Measurements from ENCODE around the gene DLG3. TPM values are rescaled to one million over a fixed set of nuclear protein-coding genes. Genes with fewer than 3 reads are reported as not detected.

The DLG3 gene
- total and polyA plus RNA-seq, 4 experiments from 2014 or later: 5.3 to 14.2 (median 12.0) TPM

DNA sequence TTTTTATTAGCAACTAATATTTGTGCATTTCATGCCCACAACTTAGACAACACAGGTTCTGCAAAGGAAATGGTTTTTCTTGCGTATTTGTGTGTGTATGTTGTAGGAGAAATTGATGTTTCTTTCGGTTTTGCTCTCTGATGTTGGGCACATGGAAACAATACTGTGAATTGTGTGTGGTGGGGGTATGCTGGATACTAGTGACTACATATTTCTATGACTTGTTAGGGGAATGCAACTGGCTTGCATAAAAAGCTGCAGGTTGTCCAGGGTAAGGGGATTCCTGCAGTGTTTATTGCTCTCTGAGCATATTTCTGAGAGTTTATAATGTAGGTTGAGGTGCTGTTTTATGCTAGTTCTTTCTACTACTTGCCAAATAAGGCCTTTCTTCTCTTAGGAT is 11.6 kb downstream of the DLG3 start:
- no peaks in the 10 kb centered on the region for H3K9me3 Mint-ChIP-seq
- Histone ChIP-seq H3K36me3 (ENCODE audit: insufficient read depth, low read length) (no peaks in the 10 kb centered on the region), H3K9me3 (ENCODE audit: control insufficient read depth in 1 of 2, low read length in 2 of 2) (no peaks in the 10 kb centered on the region), H3K27ac (ENCODE audit: low read depth, low read length) (peak overlapping the region; percentile 60), H3K4me3 (ENCODE audit: low read length in 2 of 2) (peak overlapping the region; percentile 57 to 60), H3K4me1 (ENCODE audit: insufficient read depth, low read length) (peaks cover 33% of the 10 kb centered on the region), H3K27me3 (ENCODE audit: insufficient read depth, low read length) (no peaks in the 10 kb centered on the region)
- peak overlapping the region; percentile 72 to 90 (median 86) for H3K4me3 Mint-ChIP-seq
- CTCF ChIA-PET (ENCODE audit: partially characterized antibody): interaction anchor here (1.2 to 3.3 kb wide), 3 partner anchors 11 to 323 kb away, joined by 4 to 11 read pairs (median 6); partner anchors contain the start of genes DLG3 and IGBP1
- peaks cover 0 to 16% of the 10 kb centered on the region in 2 donors for H3K36me3 Mint-ChIP-seq
- intact Hi-C loops (cut with micrococcal nuclease): no loop called here
- DNase-seq: peak in 3 of 5 donors; percentile 30 to 65 (median 38)
- POLR2A ChIA-PET (ENCODE audit: partially characterized antibody): interaction anchor here (0.9 to 2.6 kb wide), 4 partner anchors 12 to 323 kb away, joined by 3 to 12 read pairs (median 5); partner anchors contain the start of genes DLG3 and IGBP1
- H3K4me1 Mint-ChIP-seq: peaks cover 24 to 48% (median 33%) of the 10 kb centered on the region in 4 donors
- peak overlapping the region; percentile 26 to 92 (median 86) for H3K27ac Mint-ChIP-seq
- no peaks in the 10 kb centered on the region for H3K27me3 Mint-ChIP-seq

DNA sequence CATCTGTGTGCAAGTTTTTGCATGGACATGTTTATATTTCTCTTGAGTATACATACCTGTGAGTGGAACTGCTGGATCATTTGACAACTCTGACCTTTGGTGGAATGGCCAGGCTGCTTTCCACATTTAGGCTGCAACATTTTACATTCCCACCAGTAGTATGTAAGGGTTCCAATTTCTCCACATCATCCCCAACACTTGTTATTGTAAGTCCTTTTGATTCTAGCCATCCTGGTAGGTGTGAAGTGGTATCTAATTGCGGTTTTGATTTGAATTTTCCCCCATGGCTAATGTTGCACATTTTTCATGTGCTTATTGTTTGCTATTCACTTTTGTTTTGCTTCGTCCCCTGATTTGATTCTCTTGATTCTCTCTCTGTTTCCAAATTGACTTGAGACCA is 16.4 kb downstream of the DLG3 start:
- intact Hi-C loops (cut with micrococcal nuclease): no loop called here
- Histone ChIP-seq H3K27me3 (ENCODE audit: insufficient read depth, low read length) (no peaks in the 10 kb centered on the region), H3K36me3 (ENCODE audit: insufficient read depth, low read length) (no peaks in the 10 kb centered on the region), H3K4me3 (ENCODE audit: low read length in 2 of 2) (no peak overlapping the region), H3K9me3 (ENCODE audit: control insufficient read depth in 1 of 2, low read length in 2 of 2) (no peaks in the 10 kb centered on the region), H3K4me1 (ENCODE audit: insufficient read depth, low read length) (peaks cover 11% of the 10 kb centered on the region), H3K27ac (ENCODE audit: low read depth, low read length) (no peak overlapping the region)
- peaks cover 10 to 14% (median 11%) of the 10 kb centered on the region in 4 donors for H3K4me1 Mint-ChIP-seq
- H3K27ac Mint-ChIP-seq: no peak overlapping the region
- no peaks in the 10 kb centered on the region for H3K27me3 Mint-ChIP-seq
- DNase-seq: no peak
- no peaks in the 10 kb centered on the region for H3K9me3 Mint-ChIP-seq
- peaks cover 0 to 19% of the 10 kb centered on the region in 2 donors for H3K36me3 Mint-ChIP-seq
- POLR2A ChIA-PET (ENCODE audit: partially characterized antibody): no interaction called here
- H3K4me3 Mint-ChIP-seq: no peak overlapping the region
- CTCF ChIA-PET (ENCODE audit: partially characterized antibody): interaction anchor here (4.0 kb wide), 1 partner anchor 8 kb away, joined by 23 read pairs; no protein-coding TSS in a partner anchor

DNA sequence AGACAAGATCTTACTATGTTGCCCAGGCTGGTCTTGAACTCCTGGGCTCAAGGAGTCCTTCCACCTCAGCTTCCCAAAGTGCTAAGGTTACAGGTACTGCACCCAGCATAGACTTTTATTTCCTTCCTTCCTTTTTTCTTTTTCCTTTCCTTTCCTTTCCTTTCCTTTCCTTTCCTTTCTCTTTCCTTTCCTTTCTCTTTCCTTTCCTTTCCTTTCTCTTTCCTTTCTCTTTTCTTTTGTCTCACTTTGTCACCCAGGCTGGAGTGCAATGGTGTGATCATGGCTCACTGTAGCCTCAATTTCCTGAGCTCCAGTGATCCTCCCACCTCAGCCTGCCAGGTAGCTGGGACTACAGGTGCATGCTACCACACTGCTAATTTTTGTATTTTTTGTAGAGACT is 19.4 kb downstream of the DLG3 start:
- intact Hi-C loops (cut with micrococcal nuclease): no loop called here
- Histone ChIP-seq H3K27me3 (ENCODE audit: insufficient read depth, low read length) (no peaks in the 10 kb centered on the region), H3K9me3 (ENCODE audit: control insufficient read depth in 1 of 2, low read length in 2 of 2) (no peaks in the 10 kb centered on the region), H3K4me3 (ENCODE audit: low read length in 2 of 2) (no peak overlapping the region), H3K36me3 (ENCODE audit: insufficient read depth, low read length) (no peaks in the 10 kb centered on the region), H3K27ac (ENCODE audit: low read depth, low read length) (no peak overlapping the region), H3K4me1 (ENCODE audit: insufficient read depth, low read length) (no peaks in the 10 kb centered on the region)
- no peaks in the 10 kb centered on the region for H3K27me3 Mint-ChIP-seq
- no peak overlapping the region for H3K4me3 Mint-ChIP-seq
- ChIA-PET POLR2A (ENCODE audit: partially characterized antibody) (no interaction called here), CTCF (ENCODE audit: partially characterized antibody) (interaction anchor here (4.0 kb wide), 1 partner anchor 11 kb away, joined by 23 read pairs; no protein-coding TSS in a partner anchor)
- H3K27ac Mint-ChIP-seq: peak overlapping the region in 1 of 7 donors; percentile 74
- peaks cover 4 to 23% of the 10 kb centered on the region in 2 donors for H3K36me3 Mint-ChIP-seq
- H3K9me3 Mint-ChIP-seq: no peaks in the 10 kb centered on the region
- H3K4me1 Mint-ChIP-seq: peaks cover 0 to 3% (median under 1%) of the 10 kb centered on the region in 4 donors
- no peak for DNase-seq

DNA sequence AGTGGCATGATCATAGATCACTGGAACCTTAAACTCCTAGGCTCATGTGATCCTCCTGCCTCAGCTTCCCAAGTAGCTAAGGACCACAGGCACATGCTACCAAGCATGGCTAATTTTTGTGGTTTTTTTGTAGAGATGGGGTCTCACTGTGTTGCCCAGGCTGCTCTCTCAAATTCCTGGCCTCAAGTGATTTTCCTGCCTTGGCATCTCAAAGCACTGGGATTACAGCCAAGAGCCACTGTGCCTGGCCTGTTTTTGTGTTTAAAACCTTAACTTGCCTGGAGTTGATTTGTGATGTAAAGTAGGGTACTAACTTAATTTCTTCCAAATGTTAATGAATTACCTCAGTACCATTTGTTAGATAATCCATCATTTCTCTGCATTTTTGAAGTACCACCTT is 22.3 kb downstream of the DLG3 start:
- Mint-ChIP-seq H3K4me3 (no peak overlapping the region), H3K27me3 (no peaks in the 10 kb centered on the region), H3K4me1 (peaks cover 10 to 18% (median 13%) of the 10 kb centered on the region in 4 donors), H3K9me3 (no peaks in the 10 kb centered on the region), H3K27ac (no peak overlapping the region), H3K36me3 (peaks cover 6 to 8% of the 10 kb centered on the region in 2 donors)
- intact Hi-C loops (cut with micrococcal nuclease): no loop called here
- H3K9me3 ChIP-seq (ENCODE audit: control insufficient read depth in 1 of 2, low read length in 2 of 2): no peaks in the 10 kb centered on the region
- no peak overlapping the region for H3K27ac ChIP-seq (ENCODE audit: low read depth, low read length)
- POLR2A ChIA-PET (ENCODE audit: partially characterized antibody): no interaction called here
- no peaks in the 10 kb centered on the region for H3K27me3 ChIP-seq (ENCODE audit: insufficient read depth, low read length)
- CTCF ChIA-PET (ENCODE audit: partially characterized antibody): interaction anchor here (0.7 kb wide), 1 partner anchor 31 kb away, joined by 3 read pairs; no protein-coding TSS in a partner anchor
- H3K36me3 ChIP-seq (ENCODE audit: insufficient read depth, low read length): no peaks in the 10 kb centered on the region
- H3K4me1 ChIP-seq (ENCODE audit: insufficient read depth, low read length): peaks cover 11% of the 10 kb centered on the region
- no peak for DNase-seq
- no peak overlapping the region for H3K4me3 ChIP-seq (ENCODE audit: low read length in 2 of 2)

DNA sequence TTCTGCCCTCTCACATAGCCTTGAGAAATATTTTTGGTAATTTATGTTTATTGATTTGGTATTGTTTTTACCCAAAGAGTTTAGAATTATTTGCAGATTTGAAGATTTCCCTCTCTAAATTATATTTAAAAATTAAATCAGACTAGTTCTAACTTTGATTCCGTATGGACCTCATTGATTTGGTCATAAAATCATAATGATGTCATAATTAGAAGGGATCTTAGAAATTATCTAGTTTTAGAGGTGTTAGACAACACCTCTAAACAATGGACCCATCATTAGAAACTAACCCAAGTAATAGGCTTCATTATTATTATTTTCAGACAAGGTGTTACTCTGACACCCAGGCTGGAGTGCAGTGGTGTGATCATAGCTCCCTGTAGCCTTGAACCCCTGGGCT is 24.1 kb downstream of the DLG3 start:
- peaks cover 8% of the 10 kb centered on the region in 2 donors for H3K36me3 Mint-ChIP-seq
- H3K27me3 ChIP-seq (ENCODE audit: insufficient read depth, low read length): no peaks in the 10 kb centered on the region
- ChIA-PET CTCF (ENCODE audit: partially characterized antibody) (no interaction called here), POLR2A (ENCODE audit: partially characterized antibody) (no interaction called here)
- H3K9me3 ChIP-seq (ENCODE audit: control insufficient read depth in 1 of 2, low read length in 2 of 2): no peaks in the 10 kb centered on the region
- no peak overlapping the region for H3K27ac Mint-ChIP-seq
- H3K9me3 Mint-ChIP-seq: no peaks in the 10 kb centered on the region
- DNase-seq: no peak
- no peaks in the 10 kb centered on the region for H3K27me3 Mint-ChIP-seq
- peaks cover 11% of the 10 kb centered on the region for H3K4me1 ChIP-seq (ENCODE audit: insufficient read depth, low read length)
- H3K4me1 Mint-ChIP-seq: peaks cover 10 to 18% (median 13%) of the 10 kb centered on the region in 4 donors
- H3K36me3 ChIP-seq (ENCODE audit: insufficient read depth, low read length): no peaks in the 10 kb centered on the region
- H3K4me3 Mint-ChIP-seq: no peak overlapping the region
- intact Hi-C loops (cut with micrococcal nuclease): no loop called here
- no peak overlapping the region for H3K27ac ChIP-seq (ENCODE audit: low read depth, low read length)
- H3K4me3 ChIP-seq (ENCODE audit: low read length in 2 of 2): no peak overlapping the region

DNA sequence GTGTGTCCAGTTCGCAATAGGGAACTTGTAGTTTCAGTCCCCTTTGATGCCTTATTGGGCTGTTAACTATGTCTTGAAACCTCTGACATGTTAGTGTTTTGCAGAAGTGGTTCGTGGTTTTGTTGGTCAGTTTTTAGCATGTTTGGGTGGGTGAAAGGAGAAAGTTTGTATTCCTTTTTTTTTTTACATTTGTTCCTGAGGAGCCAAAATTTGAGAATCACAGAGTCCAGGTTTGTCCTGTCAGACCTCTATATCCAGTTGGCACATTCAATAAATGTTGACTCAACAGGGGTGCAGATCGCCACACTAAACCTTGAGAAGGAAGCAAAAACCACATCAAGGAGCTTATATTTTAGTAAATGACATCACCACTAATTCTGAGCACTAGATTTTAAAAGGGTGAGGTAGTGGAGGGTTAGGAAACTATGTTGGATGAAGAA is 26.2 kb downstream of the DLG3 start:
- no peak overlapping the region for H3K27ac ChIP-seq (ENCODE audit: low read depth, low read length)
- Mint-ChIP-seq H3K27me3 (no peaks in the 10 kb centered on the region), H3K27ac (peak overlapping the region in 3 of 7 donors; percentile 16 to 44 (median 42)), H3K4me1 (peaks cover 10 to 21% (median 15%) of the 10 kb centered on the region in 4 donors), H3K36me3 (peaks cover 8% of the 10 kb centered on the region in 2 donors), H3K9me3 (no peaks in the 10 kb centered on the region), H3K4me3 (peak overlapping the region in 2 of 8 donors; percentile 7 to 26)
- ChIA-PET CTCF (ENCODE audit: partially characterized antibody) (no interaction called here), POLR2A (ENCODE audit: partially characterized antibody) (interaction anchor here (0.6 to 1.0 kb wide), 2 partner anchors 15 to 1159 kb away, joined by 3 read pairs; no protein-coding TSS in a partner anchor)
- peaks cover 11% of the 10 kb centered on the region for H3K4me1 ChIP-seq (ENCODE audit: insufficient read depth, low read length)
- no peak overlapping the region for H3K4me3 ChIP-seq (ENCODE audit: low read length in 2 of 2)
- H3K36me3 ChIP-seq (ENCODE audit: insufficient read depth, low read length): no peaks in the 10 kb centered on the region
- no peaks in the 10 kb centered on the region for H3K9me3 ChIP-seq (ENCODE audit: control insufficient read depth in 1 of 2, low read length in 2 of 2)
- intact Hi-C loops (cut with micrococcal nuclease): no loop called here
- no peaks in the 10 kb centered on the region for H3K27me3 ChIP-seq (ENCODE audit: insufficient read depth, low read length)
- peak in 1 of 5 donors; percentile 13 for DNase-seq

DNA sequence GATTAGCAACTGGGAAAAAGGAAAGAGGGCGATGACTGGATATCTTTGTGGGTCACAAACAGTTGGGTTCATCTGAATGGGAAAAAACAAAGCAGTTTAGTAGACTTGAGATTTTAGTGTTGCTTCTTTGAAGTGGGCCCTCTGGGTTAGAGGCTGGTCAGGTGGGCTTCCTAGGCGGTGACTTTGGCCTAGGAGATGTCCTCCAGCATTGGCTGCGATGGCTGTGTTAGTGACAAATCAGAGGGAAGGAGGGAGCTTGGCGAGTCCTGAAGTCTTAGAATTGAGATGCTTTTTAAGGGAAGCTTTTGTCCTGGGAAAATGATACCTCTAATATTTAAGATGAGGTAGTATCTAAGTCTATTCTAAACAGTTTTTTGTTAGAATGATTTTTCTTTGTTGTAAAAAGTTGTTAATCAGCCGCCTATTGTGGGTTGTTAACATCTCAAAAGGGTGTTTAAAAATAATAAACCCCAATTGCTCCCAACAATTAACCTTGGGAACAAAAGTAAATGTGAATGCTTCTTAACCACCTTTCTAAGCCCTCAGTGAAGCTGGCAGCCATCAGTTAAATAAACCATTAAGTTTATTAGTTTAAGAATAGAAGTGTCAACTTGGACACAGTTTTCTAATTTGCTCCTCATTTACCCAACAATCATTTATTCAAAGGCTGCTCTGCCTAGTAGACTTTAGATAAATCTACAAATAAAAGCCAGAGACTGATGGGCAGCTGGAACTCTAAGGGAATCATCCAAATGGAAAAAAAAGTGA is 31.7 kb downstream of the DLG3 start:
- H3K27ac Mint-ChIP-seq: no peak overlapping the region
- H3K4me3 Mint-ChIP-seq: no peak overlapping the region
- intact Hi-C loops (cut with micrococcal nuclease): no loop called here
- ChIA-PET CTCF (ENCODE audit: partially characterized antibody) (interaction anchor here (0.8 to 1.0 kb wide), 2 partner anchors 12 to 188 kb away, joined by 3 read pairs; no protein-coding TSS in a partner anchor), POLR2A (ENCODE audit: partially characterized antibody) (no interaction called here)
- H3K36me3 Mint-ChIP-seq: peaks cover 0 to 17% of the 10 kb centered on the region in 2 donors
- H3K9me3 Mint-ChIP-seq: no peaks in the 10 kb centered on the region
- Histone ChIP-seq H3K27me3 (ENCODE audit: insufficient read depth, low read length) (no peaks in the 10 kb centered on the region), H3K4me1 (ENCODE audit: insufficient read depth, low read length) (peaks cover under 1% of the 10 kb centered on the region), H3K4me3 (ENCODE audit: low read length in 2 of 2) (no peak overlapping the region), H3K27ac (ENCODE audit: low read depth, low read length) (no peak overlapping the region), H3K9me3 (ENCODE audit: control insufficient read depth in 1 of 2, low read length in 2 of 2) (no peaks in the 10 kb centered on the region), H3K36me3 (ENCODE audit: insufficient read depth, low read length) (no peaks in the 10 kb centered on the region)
- H3K27me3 Mint-ChIP-seq: no peaks in the 10 kb centered on the region
- H3K4me1 Mint-ChIP-seq: peaks cover 7 to 15% (median 7%) of the 10 kb centered on the region in 4 donors
- no peak for DNase-seq
